ENCODE measurements around the gene PTGER1. TPM values are rescaled to one million over a fixed set of nuclear protein-coding genes. Genes with fewer than 3 reads are reported as not detected.
A peak's percentile ranks its signal among the peaks of the same experiment; 100 is the strongest.

Gene PTGER1
- total and polyA plus RNA-seq, 4 donors, result 0.15 to 0.42 (median 0.22) TPM; not detected in 1

DNA sequence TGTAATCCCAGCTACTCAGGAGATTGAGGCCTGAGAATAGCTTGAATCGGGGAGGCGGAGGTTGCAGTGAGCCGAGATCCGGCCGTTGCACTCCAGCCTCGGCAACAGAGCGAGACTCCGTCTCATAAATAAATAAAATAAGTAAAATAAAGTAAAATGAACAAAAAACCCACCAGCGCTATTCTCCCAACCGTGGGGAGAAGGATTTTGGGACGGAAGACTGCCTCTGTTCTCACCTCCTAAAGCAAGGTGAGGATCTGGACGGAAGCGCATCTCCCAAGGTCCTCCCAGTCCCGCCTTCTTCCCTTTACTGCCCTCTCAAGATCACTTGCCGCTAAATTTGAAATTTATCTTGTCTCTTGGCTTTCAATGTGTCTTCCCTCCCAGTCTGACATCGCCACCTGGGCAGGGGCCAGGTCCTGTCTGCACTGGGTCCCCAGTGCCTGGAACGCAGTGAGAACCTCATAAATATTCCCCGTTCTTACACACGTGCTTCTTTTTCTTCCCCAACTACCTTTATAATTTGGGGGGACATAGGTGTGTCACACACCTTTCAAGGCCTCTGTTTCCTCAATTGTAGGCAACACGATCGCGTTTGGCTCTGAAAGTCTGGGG, 44.2 kb upstream of the PTGER1 start:
- H3K9me3 ChIP-seq (ENCODE audit: control insufficient read depth in 4 of 4, low read length in 3 of 4), result no peaks in the 10 kb centered on the region
- 95% methylated on average over 22 of the region's 22 CpGs for WGBS
- H3K9ac ChIP-seq (ENCODE audit: low read depth in 1 of 2, low read length in 2 of 2), result peak overlapping the region; percentile 50 to 76
- H3K27me3 ChIP-seq (ENCODE audit: control insufficient read depth in 4 of 4, insufficient read depth in 4 of 4, low read length in 3 of 4), result no peaks in the 10 kb centered on the region
- H3K4me1 ChIP-seq (ENCODE audit: control insufficient read depth in 4 of 4, insufficient read depth in 4 of 4, low read length in 3 of 4), result peaks cover 19 to 39% (median 23%) of the 10 kb centered on the region in 4 donors
- peaks cover 8 to 21% (median 14%) of the 10 kb centered on the region in 4 donors for H3K36me3 ChIP-seq (ENCODE audit: control insufficient read depth in 4 of 4, insufficient read depth in 3 of 4, low read depth in 1 of 4, low read length in 3 of 4)
- H3K4me3 ChIP-seq (ENCODE audit: low read depth in 1 of 3, low read length in 3 of 3), result no peak overlapping the region
- no peak for TF ChIP-seq HNF4A (conservative IDR thresholded peaks at IDR 0.05)
- TF ChIP-seq, protein P1, sequence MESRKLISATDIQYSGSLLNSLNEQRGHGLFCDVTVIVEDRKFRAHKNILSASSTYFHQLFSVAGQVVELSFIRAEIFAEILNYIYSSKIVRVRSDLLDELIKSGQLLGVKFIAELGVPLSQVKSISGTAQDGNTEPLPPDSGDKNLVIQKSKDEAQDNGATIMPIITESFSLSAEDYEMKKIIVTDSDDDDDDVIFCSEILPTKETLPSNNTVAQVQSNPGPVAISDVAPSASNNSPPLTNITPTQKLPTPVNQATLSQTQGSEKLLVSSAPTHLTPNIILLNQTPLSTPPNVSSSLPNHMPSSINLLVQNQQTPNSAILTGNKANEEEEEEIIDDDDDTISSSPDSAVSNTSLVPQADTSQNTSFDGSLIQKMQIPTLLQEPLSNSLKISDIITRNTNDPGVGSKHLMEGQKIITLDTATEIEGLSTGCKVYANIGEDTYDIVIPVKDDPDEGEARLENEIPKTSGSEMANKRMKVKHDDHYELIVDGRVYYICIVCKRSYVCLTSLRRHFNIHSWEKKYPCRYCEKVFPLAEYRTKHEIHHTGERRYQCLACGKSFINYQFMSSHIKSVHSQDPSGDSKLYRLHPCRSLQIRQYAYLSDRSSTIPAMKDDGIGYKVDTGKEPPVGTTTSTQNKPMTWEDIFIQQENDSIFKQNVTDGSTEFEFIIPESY (IDR thresholded peaks at IDR 0.05), result no peak
- no peak for TF ChIP-seq TAF1 (conservative IDR thresholded peaks at IDR 0.05)
- TF ChIP-seq EGR1 (IDR thresholded peaks at IDR 0.05; ENCODE audit: low read depth in 2 of 2), result no peak
- no peak for TF ChIP-seq HNF4G (IDR thresholded peaks at IDR 0.05)
- TF ChIP-seq RXRA (IDR thresholded peaks at IDR 0.05), result no peak
- TF ChIP-seq SP1 (IDR thresholded peaks at IDR 0.05), result no peak
- TF ChIP-seq, protein P2, sequence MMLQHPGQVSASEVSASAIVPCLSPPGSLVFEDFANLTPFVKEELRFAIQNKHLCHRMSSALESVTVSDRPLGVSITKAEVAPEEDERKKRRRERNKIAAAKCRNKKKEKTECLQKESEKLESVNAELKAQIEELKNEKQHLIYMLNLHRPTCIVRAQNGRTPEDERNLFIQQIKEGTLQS (IDR thresholded peaks at IDR 0.05), result no peak
- no peak for TF ChIP-seq MAX (IDR thresholded peaks at IDR 0.05)
- H3K27ac ChIP-seq (ENCODE audit: low read depth in 1 of 2, low read length in 2 of 2), result peak overlapping the region; percentile 91 to 96
- DNase-seq (ENCODE audit: low spot score), result no peak

GRCh38 chr19:14517840-14518505, 42.8 kb upstream of the PTGER1 start, which contains the start of gene DNAJB1:
DNAJB1 (minus strand) TSS chr19:14518397; CDS start chr19:14518349, 48 bp downstream.
- peak; percentile 87 for DNase-seq (ENCODE audit: low spot score)
- Histone ChIP-seq H3K9me3 (ENCODE audit: control insufficient read depth in 4 of 4, low read length in 3 of 4) (no peaks in the 10 kb centered on the region), H3K36me3 (ENCODE audit: control insufficient read depth in 4 of 4, insufficient read depth in 3 of 4, low read depth in 1 of 4, low read length in 3 of 4) (peaks cover 8 to 22% (median 14%) of the 10 kb centered on the region in 4 donors), H3K4me3 (ENCODE audit: low read depth in 1 of 3, low read length in 3 of 3) (peak within 1 kb of the TSS; percentile 87 to 95 (median 88)), H3K9ac (ENCODE audit: low read depth in 1 of 2, low read length in 2 of 2) (peak within 1 kb of the TSS; percentile 76 to 96), H3K27ac (ENCODE audit: low read depth in 1 of 2, low read length in 2 of 2) (peak within 1 kb of the TSS; percentile 98 to 100), H3K4me1 (ENCODE audit: control insufficient read depth in 4 of 4, insufficient read depth in 4 of 4, low read length in 3 of 4) (peaks cover 24 to 52% (median 31%) of the 10 kb centered on the region in 4 donors), H3K27me3 (ENCODE audit: control insufficient read depth in 4 of 4, insufficient read depth in 4 of 4, low read length in 3 of 4) (no peaks in the 10 kb centered on the region)
- under 1% methylated on average over 82 of the region's 82 CpGs for WGBS
- no peak for TF ChIP-seq GABPA (IDR thresholded peaks at IDR 0.05 in 1 of 2, conservative IDR thresholded peaks at IDR 0.05 in 1 of 2)
- TF ChIP-seq CTCF (IDR thresholded peaks at IDR 0.05; ENCODE audit: low read depth, low read length, missing input control), result no peak
- TF ChIP-seq HNF4A (conservative IDR thresholded peaks at IDR 0.05), result no peak
- TF ChIP-seq, protein P1 (IDR thresholded peaks at IDR 0.05), result no peak
- no peak for TF ChIP-seq MAX (IDR thresholded peaks at IDR 0.05)
- no peak for TF ChIP-seq RXRA (IDR thresholded peaks at IDR 0.05)
- TF ChIP-seq, protein P2 (IDR thresholded peaks at IDR 0.05), result no peak
- TF ChIP-seq, protein P3, sequence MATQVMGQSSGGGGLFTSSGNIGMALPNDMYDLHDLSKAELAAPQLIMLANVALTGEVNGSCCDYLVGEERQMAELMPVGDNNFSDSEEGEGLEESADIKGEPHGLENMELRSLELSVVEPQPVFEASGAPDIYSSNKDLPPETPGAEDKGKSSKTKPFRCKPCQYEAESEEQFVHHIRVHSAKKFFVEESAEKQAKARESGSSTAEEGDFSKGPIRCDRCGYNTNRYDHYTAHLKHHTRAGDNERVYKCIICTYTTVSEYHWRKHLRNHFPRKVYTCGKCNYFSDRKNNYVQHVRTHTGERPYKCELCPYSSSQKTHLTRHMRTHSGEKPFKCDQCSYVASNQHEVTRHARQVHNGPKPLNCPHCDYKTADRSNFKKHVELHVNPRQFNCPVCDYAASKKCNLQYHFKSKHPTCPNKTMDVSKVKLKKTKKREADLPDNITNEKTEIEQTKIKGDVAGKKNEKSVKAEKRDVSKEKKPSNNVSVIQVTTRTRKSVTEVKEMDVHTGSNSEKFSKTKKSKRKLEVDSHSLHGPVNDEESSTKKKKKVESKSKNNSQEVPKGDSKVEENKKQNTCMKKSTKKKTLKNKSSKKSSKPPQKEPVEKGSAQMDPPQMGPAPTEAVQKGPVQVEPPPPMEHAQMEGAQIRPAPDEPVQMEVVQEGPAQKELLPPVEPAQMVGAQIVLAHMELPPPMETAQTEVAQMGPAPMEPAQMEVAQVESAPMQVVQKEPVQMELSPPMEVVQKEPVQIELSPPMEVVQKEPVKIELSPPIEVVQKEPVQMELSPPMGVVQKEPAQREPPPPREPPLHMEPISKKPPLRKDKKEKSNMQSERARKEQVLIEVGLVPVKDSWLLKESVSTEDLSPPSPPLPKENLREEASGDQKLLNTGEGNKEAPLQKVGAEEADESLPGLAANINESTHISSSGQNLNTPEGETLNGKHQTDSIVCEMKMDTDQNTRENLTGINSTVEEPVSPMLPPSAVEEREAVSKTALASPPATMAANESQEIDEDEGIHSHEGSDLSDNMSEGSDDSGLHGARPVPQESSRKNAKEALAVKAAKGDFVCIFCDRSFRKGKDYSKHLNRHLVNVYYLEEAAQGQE (IDR thresholded peaks at IDR 0.05), result peak; percentile 90
- TF ChIP-seq HNF4G (IDR thresholded peaks at IDR 0.05), result no peak
- TF ChIP-seq FOXA2 (IDR thresholded peaks at IDR 0.05), result no peak
- TF ChIP-seq YY1 (IDR thresholded peaks at IDR 0.05), result peak; percentile 73
- TF ChIP-seq JUND (IDR thresholded peaks at IDR 0.05), result no peak
- no peak for TF ChIP-seq FOXA1 (IDR thresholded peaks at IDR 0.05)
- TF ChIP-seq TAF1 (conservative IDR thresholded peaks at IDR 0.05), result peak; percentile 67
- TF ChIP-seq RAD21 (IDR thresholded peaks at IDR 0.05), result no peak
- no peak for TF ChIP-seq NR2F2 (IDR thresholded peaks at IDR 0.05)
- no peak for TF ChIP-seq EGR1 (IDR thresholded peaks at IDR 0.05; ENCODE audit: low read depth in 2 of 2)
- no peak for TF ChIP-seq SP1 (IDR thresholded peaks at IDR 0.05)

All from liver (tissue), 9 donors.